Testis (tissue), 2 donors: ENCODE data around the gene KRCC1.

Source experiments
- CTCF ChIP-seq, 3 experiments: fragments of 450-650 bp in 2 of 3; fragments of 200-600 bp in 1 of 3; sonication (generic) in 1 of 3; IDR thresholded peaks; one replicate each; pipeline ENCODE4 v1.5.1; 2016 to 2019; ENCODE audit warnings: antibody characterized with exemption in 3 of 3, mild to moderate bottlenecking in 2 of 3, moderate library complexity in 1 of 3
- POLR2A ChIP-seq: fragments of 450-650 bp; IDR thresholded peaks from one replicate; pipeline ENCODE4 v1.6.1; 2017; ENCODE audit warnings: antibody characterized with exemption, mild to moderate bottlenecking, moderate library complexity

GRCh38 chr2:88092773-88093172 is 37.2 kb upstream of the KRCC1 start:
- TF ChIP-seq CTCF (IDR thresholded peaks at IDR 0.05) (no peak), POLR2A (no peak)
